Left hindlimb (tissue), 1 donor: ENCODE data around the gene KANK3.
"Not testable (repeated sequence)": the region's sequence is repeated elsewhere in the genome, so short reads cannot be mapped to it uniquely, and the experiment has no call there.

Experiments used
- DNase-seq: peaks from one replicate; pipeline ENCODE4 v3.0.0-alpha.2; 2018

The KANK3 gene

GRCh38 chr19:8336660-8337059, 6.4 kb downstream of the KANK3 start:
- DNase-seq = no peak

GRCh38 chr19:8336072-8336569, 6.9 kb downstream of the KANK3 start:
- DNase-seq = no peak

- DNase-seq = no peak
These were observed 7.6 kb downstream of the KANK3 start for GRCh38 chr19:8335343-8336071.

GRCh38 chr19:8334458-8335342, 8.4 kb downstream of the KANK3 start:
- DNase-seq = peak; percentile 75

DNA sequence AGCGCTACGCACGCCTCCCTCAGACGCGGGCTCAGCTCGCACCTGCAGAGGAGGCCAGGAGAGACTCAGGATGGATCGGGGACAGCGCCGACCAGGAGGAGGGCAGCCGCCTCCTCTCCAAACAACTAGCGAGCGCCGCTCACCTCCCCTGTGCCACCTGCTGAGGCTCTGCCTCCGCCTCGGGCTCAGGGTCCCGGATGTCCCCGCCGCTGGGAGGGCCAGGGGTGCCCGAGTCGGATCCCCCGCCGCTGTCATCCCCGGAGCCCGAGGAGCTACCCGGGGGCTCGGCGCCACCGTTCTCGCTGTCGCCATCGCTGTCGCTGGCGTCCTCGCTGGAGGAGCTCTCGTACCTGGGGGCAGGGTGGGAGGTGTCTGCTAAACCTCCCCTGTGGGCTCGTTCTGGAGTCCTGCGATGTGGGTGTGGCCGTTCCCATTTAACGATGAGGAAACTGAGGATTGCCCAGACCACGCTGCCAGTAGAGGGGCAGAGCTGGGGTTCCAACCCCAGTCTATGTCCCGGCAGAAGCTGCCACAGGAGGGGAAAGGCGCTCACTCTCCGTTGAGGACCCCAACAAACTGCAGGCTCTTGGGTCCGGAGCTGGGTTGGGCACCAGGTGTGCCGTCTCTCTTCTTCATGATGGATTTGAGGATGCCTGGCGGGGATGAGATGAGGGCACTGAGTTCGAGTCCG, 9.2 kb downstream of the KANK3 start:
- no peak for DNase-seq

GRCh38 chr19:8332976-8333766, 9.9 kb downstream of the KANK3 start:
- no peak for DNase-seq

GRCh38 chr19:8331263-8331845, 11.7 kb downstream of the KANK3 start:
- DNase-seq = no peak

DNA sequence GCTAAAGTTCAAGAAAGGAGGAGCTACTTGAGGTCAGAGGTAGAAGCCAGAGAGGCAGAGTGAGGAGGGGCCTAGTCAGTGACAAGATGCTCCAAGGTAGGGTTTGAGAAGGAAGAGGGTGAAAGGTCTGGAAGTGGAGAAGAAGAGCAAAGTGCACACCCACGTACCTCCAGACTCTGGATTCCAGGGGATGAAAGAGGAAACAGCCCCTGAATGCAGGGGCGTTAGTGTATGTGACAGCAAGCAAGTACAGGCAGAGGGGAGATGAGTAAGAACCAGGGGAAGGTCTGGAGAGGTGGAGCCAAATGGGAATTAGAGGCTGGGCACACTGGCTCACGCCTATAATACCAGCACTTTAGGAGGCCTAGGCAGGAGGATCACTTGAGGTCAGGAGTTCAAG, 13.1 kb downstream of the KANK3 start:
- no peak for DNase-seq

DNA sequence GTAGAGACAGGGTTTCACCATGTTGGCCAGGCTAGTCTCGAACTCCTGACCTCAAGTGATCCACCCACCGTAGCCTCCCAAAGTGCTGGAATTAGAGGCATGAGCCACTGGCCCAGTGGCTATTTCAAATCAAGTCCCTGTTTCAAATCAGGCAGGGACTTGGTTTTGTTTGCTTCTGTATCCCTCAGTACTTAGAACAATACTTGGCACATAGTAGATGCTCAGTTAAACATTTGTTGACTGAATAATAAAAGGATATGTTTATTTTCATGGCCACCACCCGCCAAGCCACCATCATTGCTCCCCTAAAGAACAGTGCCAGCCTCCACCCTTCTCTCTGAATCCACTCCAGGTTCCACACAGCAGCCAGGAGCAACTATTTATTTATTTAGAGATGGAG, 17.6 kb downstream of the KANK3 start:
- DNase-seq = no peak

- DNase-seq = no peak
These were observed 18.6 kb downstream of the KANK3 start for GRCh38 chr19:8324186-8325050.

DNA sequence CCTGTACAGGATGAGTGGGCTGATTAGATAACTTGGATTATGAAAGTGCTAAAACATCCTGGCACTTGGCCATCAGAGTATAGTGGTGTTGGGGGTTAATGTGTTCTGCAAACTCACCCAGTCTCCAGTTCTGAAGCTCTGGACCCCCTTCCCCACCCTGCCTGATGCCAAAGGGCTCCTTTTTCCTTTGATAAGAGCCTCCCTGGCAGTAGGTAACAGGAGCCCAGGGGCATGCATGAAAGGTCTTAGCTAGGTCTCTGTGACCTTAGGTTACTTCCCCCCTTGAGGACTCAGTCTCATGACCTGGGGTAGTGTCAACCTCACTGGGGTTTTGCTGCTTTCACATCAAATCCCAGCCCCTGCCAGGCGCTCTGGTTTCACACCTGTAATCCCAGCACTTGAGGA, 19.3 kb downstream of the KANK3 start:
- no peak for DNase-seq

- no peak for DNase-seq
These were observed 20.4 kb downstream of the KANK3 start for GRCh38 chr19:8322638-8322997.

DNA sequence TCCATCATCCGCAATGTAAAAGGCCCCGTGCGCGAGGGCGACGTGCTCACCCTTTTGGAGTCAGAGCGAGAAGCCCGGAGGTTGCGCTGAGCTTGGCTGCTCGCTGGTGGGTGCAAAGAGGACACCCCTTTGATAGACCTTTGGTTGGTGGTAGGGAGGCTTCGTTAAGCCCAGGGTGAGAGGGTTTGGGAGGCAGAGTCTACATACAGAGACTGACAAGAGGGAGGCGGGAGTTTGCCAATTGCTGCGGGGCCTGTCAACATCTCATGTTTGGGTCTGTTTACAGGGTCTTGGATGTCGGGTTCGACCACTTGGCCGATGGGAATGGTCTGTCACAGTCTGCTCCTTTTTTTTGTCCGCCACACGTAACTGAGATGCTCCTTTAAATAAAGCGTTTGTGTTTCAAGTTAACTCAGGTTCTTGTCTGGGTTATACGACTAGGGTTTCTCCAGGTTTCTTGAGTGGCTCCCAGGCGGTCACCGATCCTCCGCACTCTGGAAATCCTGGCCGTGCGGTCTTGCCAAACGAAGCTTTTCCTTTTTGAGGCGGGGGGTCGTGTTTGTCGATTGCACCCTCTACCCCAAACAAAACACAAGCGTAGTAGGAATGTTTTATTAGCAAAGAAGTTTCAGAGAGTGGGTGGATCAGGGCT, 20.9 kb downstream of the KANK3 start:
- DNase-seq = no peak

DNA sequence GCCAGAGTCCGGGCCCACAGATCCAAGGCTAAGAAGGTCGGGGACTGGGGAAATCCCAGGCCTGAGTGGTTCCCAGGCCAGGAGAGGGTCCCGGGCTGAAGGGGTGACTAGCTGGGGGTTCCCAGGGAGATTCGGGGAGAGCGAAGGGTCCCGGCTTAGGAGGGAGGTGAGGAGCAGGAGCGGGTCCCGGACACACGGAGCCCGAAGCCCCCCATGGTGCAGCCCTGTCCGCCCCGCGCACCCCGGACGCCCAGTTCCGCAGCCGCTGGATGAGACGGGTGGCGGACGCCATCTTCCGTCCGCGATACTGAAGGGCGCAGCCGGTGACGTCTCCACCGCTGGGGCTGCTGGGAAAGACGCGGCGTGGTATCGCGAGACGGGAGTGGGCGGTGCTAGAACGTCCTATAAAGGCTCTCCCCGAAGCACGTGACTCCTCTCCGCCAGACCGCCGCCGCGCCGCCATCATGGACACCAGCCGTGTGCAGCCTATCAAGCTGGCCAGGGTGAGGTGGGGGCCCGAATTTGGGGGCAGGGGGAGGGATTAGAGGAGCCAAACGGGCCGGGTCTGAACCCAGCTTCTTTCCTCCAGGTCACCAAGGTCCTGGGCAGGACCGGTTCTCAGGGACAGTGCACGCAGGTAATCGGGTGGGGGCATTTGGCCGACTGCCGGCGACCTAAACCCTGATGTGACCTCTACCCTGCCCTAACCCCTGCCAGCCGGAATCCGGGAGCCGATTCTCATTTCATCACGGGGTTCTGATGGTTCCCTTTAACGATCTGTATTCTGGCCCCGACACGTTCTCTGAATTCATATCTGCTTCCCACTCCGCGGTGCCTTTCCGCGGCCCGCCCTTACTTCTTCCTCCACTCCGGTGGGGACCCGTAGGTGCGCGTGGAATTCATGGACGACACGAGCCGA, 21.7 kb downstream of the KANK3 start, which contains the start of the genes NDUFA7 and RPS28:
NDUFA7 (minus strand) TSS at position 309 of the 919 bp plus-strand sequence; CDS start at position 292, 17 bp downstream.
RPS28 (plus strand) TSS at position 430 of the 919 bp plus-strand sequence; CDS start at position 465, 35 bp downstream.
- DNase-seq = peak; percentile 97

- no peak for DNase-seq
These were observed 22.4 kb downstream of the KANK3 start for GRCh38 chr19:8320564-8321066.

- no peak for DNase-seq
These were observed 23.1 kb downstream of the KANK3 start for GRCh38 chr19:8319807-8320520.

GRCh38 chr19:8318835-8319234, 24.2 kb downstream of the KANK3 start:
- DNase-seq = not testable (repeated sequence)
